ENCODE measurements around the gene SCARB1. TPM values are rescaled to one million over a fixed set of nuclear protein-coding genes. Genes with fewer than 3 reads are reported as not detected.

SCARB1 gene
- total and polyA plus RNA-seq, 2 of the 13 experiments (the other 11 are each of a cell fraction or from before 2014, with no cell fraction given) = 63.4 to 160 TPM

DNA sequence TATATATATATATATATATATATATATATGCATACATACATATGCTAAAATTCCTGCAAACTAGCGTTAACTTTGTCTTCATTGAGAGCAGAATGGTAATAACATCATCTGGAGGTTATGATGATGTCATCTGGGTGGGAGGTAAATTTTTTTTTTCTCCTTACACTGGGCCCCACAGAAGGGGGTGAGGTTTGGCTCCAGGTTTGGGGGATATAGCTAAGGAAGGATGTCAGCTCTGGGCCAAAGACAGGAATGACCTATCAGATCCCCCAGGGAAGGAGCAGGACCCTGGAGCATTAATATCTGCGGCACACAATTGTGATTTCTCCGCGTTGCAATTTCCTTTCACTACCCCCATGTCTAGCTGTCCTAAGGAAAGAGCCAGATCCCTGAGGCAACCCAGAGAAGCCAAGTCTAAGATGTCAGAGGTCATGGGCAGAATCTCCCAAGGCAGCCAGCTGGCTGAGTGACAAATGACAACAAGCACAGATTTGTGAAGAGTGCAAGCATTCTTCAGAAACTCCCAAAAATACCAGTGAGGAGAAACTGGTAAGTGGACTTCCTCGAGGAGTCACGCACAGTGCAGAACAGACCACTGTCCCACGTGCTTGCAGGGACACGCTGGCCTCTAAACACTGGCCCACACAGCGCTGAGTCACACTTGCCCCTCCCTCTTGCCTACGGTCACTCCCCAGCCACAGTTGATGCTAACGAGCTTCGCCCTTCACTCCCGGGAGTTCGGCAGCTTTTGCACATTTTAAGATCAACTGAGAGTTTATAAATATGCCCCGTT is 40.8 kb upstream of the SCARB1 start (continued):
- TF ChIP-seq SIX1 (CRISPR knock-in tag; IDR thresholded peaks at IDR 0.05; ENCODE audit: borderline replicate concordance) (no peak), ZNF75D (CRISPR knock-in tag; IDR thresholded peaks at IDR 0.05; ENCODE audit: borderline replicate concordance) (no peak), RXRB (CRISPR knock-in tag; IDR thresholded peaks at IDR 0.05; ENCODE audit: borderline replicate concordance) (peak; percentile 65; the same call in 1 of the 2 replicates), KLF13 (CRISPR knock-in tag; IDR thresholded peaks at IDR 0.05) (no peak), ZNF225 (CRISPR knock-in tag; IDR thresholded peaks at IDR 0.05) (no peak), AGO1 (IDR thresholded peaks at IDR 0.05; ENCODE audit: low read depth, low read length, poor library complexity, severe bottlenecking) (no peak), ZNF260 (CRISPR knock-in tag; IDR thresholded peaks at IDR 0.05; ENCODE audit: borderline replicate concordance, low read depth) (no peak), ZNF546 (CRISPR knock-in tag; conservative IDR thresholded peaks at IDR 0.05) (no peak), RBM22 (optimal IDR thresholded peaks at IDR 0.05; ENCODE audit: low read length) (no peak), ZNF468 (CRISPR knock-in tag; IDR thresholded peaks at IDR 0.05) (no peak), KDM3A (CRISPR knock-in tag; IDR thresholded peaks at IDR 0.05; ENCODE audit: low read depth) (0 out of 2 replicates have a peak, but pooled peaks have one; percentile 53), MIXL1 (CRISPR knock-in tag; IDR thresholded peaks at IDR 0.05) (peak; percentile 69), TOE1 (CRISPR knock-in tag; IDR thresholded peaks at IDR 0.05) (no peak), KLF11 (CRISPR knock-in tag; IDR thresholded peaks at IDR 0.05) (peak; percentile 90; the same call in 1 of the 2 replicates), NCOA5 (CRISPR knock-in tag; IDR thresholded peaks at IDR 0.05) (no peak), KDM2A (CRISPR knock-in tag; IDR thresholded peaks at IDR 0.05; ENCODE audit: borderline replicate concordance, low read depth) (peak; percentile 83), TBL1XR1 (IDR thresholded peaks at IDR 0.05; ENCODE audit: borderline replicate concordance, low read length, partially characterized antibody) (no peak)
- TF ChIP-seq, protein P1, sequence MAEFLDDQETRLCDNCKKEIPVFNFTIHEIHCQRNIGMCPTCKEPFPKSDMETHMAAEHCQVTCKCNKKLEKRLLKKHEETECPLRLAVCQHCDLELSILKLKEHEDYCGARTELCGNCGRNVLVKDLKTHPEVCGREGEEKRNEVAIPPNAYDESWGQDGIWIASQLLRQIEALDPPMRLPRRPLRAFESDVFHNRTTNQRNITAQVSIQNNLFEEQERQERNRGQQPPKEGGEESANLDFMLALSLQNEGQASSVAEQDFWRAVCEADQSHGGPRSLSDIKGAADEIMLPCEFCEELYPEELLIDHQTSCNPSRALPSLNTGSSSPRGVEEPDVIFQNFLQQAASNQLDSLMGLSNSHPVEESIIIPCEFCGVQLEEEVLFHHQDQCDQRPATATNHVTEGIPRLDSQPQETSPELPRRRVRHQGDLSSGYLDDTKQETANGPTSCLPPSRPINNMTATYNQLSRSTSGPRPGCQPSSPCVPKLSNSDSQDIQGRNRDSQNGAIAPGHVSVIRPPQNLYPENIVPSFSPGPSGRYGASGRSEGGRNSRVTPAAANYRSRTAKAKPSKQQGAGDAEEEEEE (CRISPR knock-in tag; IDR thresholded peaks at IDR 0.05; ENCODE audit: borderline replicate concordance) = no peak
- TF ChIP-seq, protein P2, sequence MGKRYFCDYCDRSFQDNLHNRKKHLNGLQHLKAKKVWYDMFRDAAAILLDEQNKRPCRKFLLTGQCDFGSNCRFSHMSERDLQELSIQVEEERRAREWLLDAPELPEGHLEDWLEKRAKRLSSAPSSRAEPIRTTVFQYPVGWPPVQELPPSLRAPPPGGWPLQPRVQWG (CRISPR knock-in tag; IDR thresholded peaks at IDR 0.05; ENCODE audit: borderline replicate concordance, low read depth) = no peak
- TF ChIP-seq, protein P3, sequence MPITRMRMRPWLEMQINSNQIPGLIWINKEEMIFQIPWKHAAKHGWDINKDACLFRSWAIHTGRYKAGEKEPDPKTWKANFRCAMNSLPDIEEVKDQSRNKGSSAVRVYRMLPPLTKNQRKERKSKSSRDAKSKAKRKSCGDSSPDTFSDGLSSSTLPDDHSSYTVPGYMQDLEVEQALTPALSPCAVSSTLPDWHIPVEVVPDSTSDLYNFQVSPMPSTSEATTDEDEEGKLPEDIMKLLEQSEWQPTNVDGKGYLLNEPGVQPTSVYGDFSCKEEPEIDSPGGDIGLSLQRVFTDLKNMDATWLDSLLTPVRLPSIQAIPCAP (CRISPR knock-in tag; IDR thresholded peaks at IDR 0.05; ENCODE audit: low read depth) = no peak
- TF ChIP-seq, protein P4, sequence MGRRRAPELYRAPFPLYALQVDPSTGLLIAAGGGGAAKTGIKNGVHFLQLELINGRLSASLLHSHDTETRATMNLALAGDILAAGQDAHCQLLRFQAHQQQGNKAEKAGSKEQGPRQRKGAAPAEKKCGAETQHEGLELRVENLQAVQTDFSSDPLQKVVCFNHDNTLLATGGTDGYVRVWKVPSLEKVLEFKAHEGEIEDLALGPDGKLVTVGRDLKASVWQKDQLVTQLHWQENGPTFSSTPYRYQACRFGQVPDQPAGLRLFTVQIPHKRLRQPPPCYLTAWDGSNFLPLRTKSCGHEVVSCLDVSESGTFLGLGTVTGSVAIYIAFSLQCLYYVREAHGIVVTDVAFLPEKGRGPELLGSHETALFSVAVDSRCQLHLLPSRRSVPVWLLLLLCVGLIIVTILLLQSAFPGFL (CRISPR knock-in tag; IDR thresholded peaks at IDR 0.05) = no peak
- TF ChIP-seq, protein P5, sequence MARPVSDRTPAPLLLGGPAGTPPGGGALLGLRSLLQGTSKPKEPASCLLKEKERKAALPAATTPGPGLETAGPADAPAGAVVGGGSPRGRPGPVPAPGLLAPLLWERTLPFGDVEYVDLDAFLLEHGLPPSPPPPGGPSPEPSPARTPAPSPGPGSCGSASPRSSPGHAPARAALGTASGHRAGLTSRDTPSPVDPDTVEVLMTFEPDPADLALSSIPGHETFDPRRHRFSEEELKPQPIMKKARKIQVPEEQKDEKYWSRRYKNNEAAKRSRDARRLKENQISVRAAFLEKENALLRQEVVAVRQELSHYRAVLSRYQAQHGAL (CRISPR knock-in tag; IDR thresholded peaks at IDR 0.05; ENCODE audit: not compliant biosample characterization) = no peak
- TF ChIP-seq, protein P6, sequence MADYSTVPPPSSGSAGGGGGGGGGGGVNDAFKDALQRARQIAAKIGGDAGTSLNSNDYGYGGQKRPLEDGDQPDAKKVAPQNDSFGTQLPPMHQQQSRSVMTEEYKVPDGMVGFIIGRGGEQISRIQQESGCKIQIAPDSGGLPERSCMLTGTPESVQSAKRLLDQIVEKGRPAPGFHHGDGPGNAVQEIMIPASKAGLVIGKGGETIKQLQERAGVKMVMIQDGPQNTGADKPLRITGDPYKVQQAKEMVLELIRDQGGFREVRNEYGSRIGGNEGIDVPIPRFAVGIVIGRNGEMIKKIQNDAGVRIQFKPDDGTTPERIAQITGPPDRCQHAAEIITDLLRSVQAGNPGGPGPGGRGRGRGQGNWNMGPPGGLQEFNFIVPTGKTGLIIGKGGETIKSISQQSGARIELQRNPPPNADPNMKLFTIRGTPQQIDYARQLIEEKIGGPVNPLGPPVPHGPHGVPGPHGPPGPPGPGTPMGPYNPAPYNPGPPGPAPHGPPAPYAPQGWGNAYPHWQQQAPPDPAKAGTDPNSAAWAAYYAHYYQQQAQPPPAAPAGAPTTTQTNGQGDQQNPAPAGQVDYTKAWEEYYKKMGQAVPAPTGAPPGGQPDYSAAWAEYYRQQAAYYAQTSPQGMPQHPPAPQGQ (CRISPR knock-in tag; IDR thresholded peaks at IDR 0.05; ENCODE audit: borderline replicate concordance) = no peak
